SK-N-SH treated with all-trans-retinoic acid at 6 μM for 48 hours (cell line): ENCODE results near the gene ZNF552.
A peak's percentile ranks its signal among the peaks of the same experiment; 100 is the strongest.
"Not testable (repeated sequence)": the region's sequence is repeated elsewhere in the genome, so short reads cannot be mapped to it uniquely, and the experiment has no call there.

ENCODE experiments used
- ATAC-seq: fragments of 200-7000 bp; cut with Tn5 transposase; 3 replicates; pipeline ENCODE4 v1.9.1; 2020; ENCODE audit warnings: mild to moderate bottlenecking, moderate library complexity
- ARNTL ChIP-seq: fragments of 450-650 bp; formaldehyde crosslinking; IDR thresholded peaks from 2 replicates; pipeline ENCODE4 v1.5.0; 2020; ENCODE audit warnings: low read depth, mild to moderate bottlenecking, moderate library complexity, borderline replicate concordance
- BACH2 ChIP-seq: fragments of 250-450 bp; sonication (Bioruptor Pico); IDR thresholded peaks from 2 replicates; pipeline ENCODE4 v1.9.0; 2021; ENCODE audit warnings: mild to moderate bottlenecking, borderline replicate concordance
- CSDC2 ChIP-seq: fragments of 250-450 bp; sonication (Bioruptor Pico); IDR thresholded peaks from 2 replicates; pipeline ENCODE4 v1.5.0; 2020; ENCODE audit warnings: mild to moderate bottlenecking, moderate library complexity
- ESRRG ChIP-seq: fragments of 250-450 bp; sonication (Bioruptor Pico); IDR thresholded peaks from 2 replicates; pipeline ENCODE4 v1.6.1; 2021; ENCODE audit warnings: mild to moderate bottlenecking
- GLIS3 ChIP-seq: fragments of 250-450 bp; sonication (Bioruptor Pico); IDR thresholded peaks from 2 replicates; pipeline ENCODE4 v1.5.0; 2020; ENCODE audit warnings: mild to moderate bottlenecking, moderate library complexity
- ISL1 ChIP-seq: fragments of 250-450 bp; sonication (Bioruptor Pico); IDR thresholded peaks from 2 replicates; pipeline ENCODE4 v2.1.2; 2022; ENCODE audit warnings: mild to moderate bottlenecking, moderate library complexity
- OSR1 ChIP-seq: fragments of 250-450 bp; sonication (Bioruptor Pico); IDR thresholded peaks from 2 replicates; pipeline ENCODE4 v1.8.0; 2022; ENCODE audit warnings: moderate library complexity, mild to moderate bottlenecking, inconsistent platforms
- PPARA ChIP-seq: fragments of 250-450 bp; sonication (Bioruptor Pico); IDR thresholded peaks from 2 replicates; pipeline ENCODE4 v1.5.0; 2020; ENCODE audit warnings: mild to moderate bottlenecking, borderline replicate concordance
- RARB ChIP-seq: fragments of 250-450 bp; sonication (Bioruptor Pico); IDR thresholded peaks from 2 replicates; pipeline ENCODE4 v1.8.0; 2021; ENCODE audit warnings: mild to moderate bottlenecking, moderate library complexity
- SNAI2 ChIP-seq: fragments of 250-450 bp; sonication (Bioruptor Pico); IDR thresholded peaks from 2 replicates; pipeline ENCODE4 v1.5.0; 2020; ENCODE audit warnings: mild to moderate bottlenecking, moderate library complexity
- TCF4 ChIP-seq: fragments of 250-450 bp; sonication (Bioruptor Pico); IDR thresholded peaks from 2 replicates; pipeline ENCODE4 v1.8.0; 2021; ENCODE audit warnings: mild to moderate bottlenecking, moderate library complexity, borderline replicate concordance
- ZC3H10 ChIP-seq: fragments of 250-450 bp; sonication (Bioruptor Pico); IDR thresholded peaks from 2 replicates; pipeline ENCODE4 v1.5.1; 2021; ENCODE audit warnings: mild to moderate bottlenecking, moderate library complexity
- ZFP3 ChIP-seq: fragments of 250-450 bp; sonication (Bioruptor Pico); IDR thresholded peaks from 2 replicates; pipeline ENCODE4 v1.5.0; 2020; ENCODE audit warnings: mild to moderate bottlenecking, moderate library complexity
- ZFP30 ChIP-seq: fragments of 450-650 bp; formaldehyde crosslinking; IDR thresholded peaks from 2 replicates; pipeline ENCODE4 v1.5.0; 2022; ENCODE audit warnings: mild to moderate bottlenecking, moderate library complexity
- ZNF565 ChIP-seq: fragments of 450-650 bp; formaldehyde crosslinking; conservative IDR thresholded peaks from 2 replicates; pipeline ENCODE4 v1.5.0; 2020; ENCODE audit warnings: low read depth, mild to moderate bottlenecking, moderate library complexity
- ZNF70 ChIP-seq: fragments of 450-650 bp; formaldehyde crosslinking; IDR thresholded peaks from 2 replicates; pipeline ENCODE4 v1.5.0; 2020; ENCODE audit warnings: mild to moderate bottlenecking, moderate library complexity
- ZNF8 ChIP-seq: fragments of 450-650 bp; formaldehyde crosslinking; IDR thresholded peaks from 2 replicates; pipeline ENCODE4 v1.5.0; 2020; ENCODE audit warnings: mild to moderate bottlenecking, moderate library complexity
- TF ChIP-seq, protein P1 (sequence below): fragments of 250-450 bp; sonication (Bioruptor Pico); IDR thresholded peaks from 2 replicates; pipeline ENCODE4 v1.8.0; 2021; ENCODE audit warnings: low read depth, mild to moderate bottlenecking, moderate library complexity, borderline replicate concordance
- TF ChIP-seq, protein P2 (sequence below): fragments of 250-450 bp; sonication (Bioruptor Pico); IDR thresholded peaks from 2 replicates; pipeline ENCODE4 v1.8.0; 2020; ENCODE audit warnings: mild to moderate bottlenecking, moderate library complexity, borderline replicate concordance
- TF ChIP-seq, protein P3 (sequence below): fragments of 250-450 bp; sonication (Bioruptor Pico); IDR thresholded peaks from 2 replicates; pipeline ENCODE4 v1.5.1; 2020; ENCODE audit warnings: low read depth, mild to moderate bottlenecking, moderate library complexity
- TF ChIP-seq, protein P4 (sequence below): fragments of 250-450 bp; sonication (Bioruptor Pico); IDR thresholded peaks from 2 replicates; pipeline ENCODE4 v1.5.1; 2021; ENCODE audit warnings: mild to moderate bottlenecking, moderate library complexity

Gene ZNF552

DNA sequence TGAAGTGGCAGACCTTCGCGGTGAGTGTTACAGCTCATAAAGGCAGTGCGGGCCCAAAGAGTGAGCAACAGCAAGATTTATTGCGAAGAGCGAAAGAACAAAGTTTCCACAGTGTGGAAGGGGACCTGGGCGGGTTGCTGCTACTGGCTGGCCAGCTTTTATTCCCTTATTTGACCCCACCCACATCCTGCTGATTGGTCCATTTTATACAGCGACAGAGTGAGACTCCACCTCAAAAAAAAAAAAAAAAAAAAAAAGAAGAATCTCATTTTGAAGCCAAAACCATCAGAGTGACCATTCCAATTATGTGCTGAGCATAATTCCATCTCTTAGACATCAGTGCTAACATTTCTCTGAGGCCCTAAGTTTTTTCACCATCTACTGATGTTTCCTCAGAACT, 1.9 kb upstream of the ZNF552 start:
- ATAC-seq, result no peak
- TF ChIP-seq SNAI2 (CRISPR knock-in tag) (no peak), ZC3H10 (CRISPR knock-in tag) (no peak), ARNTL (CRISPR knock-in tag) (no peak), OSR1 (CRISPR knock-in tag) (no peak), TCF4 (CRISPR knock-in tag) (no peak)
- TF ChIP-seq, protein P1, sequence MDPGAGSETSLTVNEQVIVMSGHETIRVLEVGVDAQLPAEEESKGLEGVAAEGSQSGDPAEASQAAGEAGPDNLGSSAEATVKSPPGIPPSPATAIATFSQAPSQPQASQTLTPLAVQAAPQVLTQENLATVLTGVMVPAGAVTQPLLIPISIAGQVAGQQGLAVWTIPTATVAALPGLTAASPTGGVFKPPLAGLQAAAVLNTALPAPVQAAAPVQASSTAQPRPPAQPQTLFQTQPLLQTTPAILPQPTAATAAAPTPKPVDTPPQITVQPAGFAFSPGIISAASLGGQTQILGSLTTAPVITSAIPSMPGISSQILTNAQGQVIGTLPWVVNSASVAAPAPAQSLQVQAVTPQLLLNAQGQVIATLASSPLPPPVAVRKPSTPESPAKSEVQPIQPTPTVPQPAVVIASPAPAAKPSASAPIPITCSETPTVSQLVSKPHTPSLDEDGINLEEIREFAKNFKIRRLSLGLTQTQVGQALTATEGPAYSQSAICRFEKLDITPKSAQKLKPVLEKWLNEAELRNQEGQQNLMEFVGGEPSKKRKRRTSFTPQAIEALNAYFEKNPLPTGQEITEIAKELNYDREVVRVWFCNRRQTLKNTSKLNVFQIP (CRISPR knock-in tag), result no peak
- TF ChIP-seq, all 23 proteins: peak for 0

DNA sequence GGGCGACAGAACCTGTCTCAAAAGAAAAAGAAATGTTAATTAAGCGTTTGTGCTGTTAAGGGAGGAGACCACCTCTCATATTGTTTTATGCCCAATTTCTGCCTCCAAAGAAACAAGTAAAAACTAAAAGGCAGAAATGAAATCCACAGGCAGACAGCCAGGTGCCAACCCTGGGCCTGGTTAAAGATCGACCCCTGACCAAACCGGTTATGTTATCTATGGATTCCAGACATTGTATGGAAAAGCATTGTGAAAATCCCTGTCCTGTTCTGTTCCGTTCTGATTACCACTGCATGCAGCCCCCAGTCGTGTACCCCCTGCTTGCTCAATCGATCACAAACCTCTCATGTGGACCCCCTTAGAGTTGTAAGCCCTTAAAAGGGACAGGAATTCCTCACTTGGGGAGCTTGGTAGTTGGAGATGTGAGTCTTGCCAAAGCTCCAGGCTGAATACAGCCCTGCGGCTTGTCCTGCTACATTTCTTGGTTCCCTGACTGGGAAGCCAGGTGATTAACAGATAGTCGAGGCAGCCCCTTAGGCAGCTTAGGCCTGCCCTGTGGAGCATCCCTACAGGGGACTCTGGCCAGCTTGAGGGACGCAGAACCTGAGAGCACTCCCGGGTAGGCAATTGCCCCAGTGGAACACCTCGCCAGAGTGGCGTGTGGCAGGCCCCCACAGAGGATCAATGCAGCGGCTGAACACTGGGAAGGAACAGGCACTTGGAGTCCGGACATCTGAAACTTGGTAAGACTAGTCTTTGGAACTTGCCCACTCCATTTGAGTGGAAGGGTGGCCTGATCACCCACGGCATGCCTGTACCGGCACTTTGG, 748 bp upstream of the ZNF552 start:
- no peak for TF ChIP-seq PPARA
- TF ChIP-seq ZC3H10 (CRISPR knock-in tag), result no peak
- ATAC-seq, result no peak

DNA sequence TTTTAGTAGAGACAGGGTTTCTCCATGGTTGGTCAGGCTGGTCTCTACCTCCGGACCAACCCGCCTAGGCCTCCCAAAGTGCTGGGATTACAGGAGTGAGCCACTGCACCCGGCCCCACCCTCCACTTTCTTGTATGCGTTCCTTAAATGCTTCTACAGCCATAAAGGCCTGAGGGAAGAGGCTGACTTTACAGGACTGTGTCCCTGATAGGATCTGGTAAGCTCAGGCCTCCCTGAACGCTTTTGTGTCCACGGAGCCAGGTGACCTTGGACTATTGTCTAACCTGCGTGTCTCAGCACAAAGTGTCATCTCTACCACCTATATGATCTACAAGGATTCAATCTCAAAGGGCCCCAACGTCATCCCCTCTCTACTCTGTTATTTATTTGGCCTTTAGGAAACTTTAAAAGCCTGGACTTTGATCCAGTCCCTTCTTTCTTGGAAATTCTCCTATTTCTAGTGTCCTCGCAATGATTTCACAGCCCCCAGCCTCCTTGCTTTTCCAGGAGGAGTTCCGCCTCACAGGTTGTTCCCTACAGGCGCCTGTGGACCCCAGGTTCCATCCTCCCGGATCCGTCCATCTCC, 701 bp downstream of the ZNF552 start:
- no peak for TF ChIP-seq ISL1 (CRISPR knock-in tag)
- no peak for TF ChIP-seq ZC3H10 (CRISPR knock-in tag)
- no peak for TF ChIP-seq CSDC2 (CRISPR knock-in tag)
- TF ChIP-seq ZFP30 (CRISPR knock-in tag), result no peak
- TF ChIP-seq, protein P2, sequence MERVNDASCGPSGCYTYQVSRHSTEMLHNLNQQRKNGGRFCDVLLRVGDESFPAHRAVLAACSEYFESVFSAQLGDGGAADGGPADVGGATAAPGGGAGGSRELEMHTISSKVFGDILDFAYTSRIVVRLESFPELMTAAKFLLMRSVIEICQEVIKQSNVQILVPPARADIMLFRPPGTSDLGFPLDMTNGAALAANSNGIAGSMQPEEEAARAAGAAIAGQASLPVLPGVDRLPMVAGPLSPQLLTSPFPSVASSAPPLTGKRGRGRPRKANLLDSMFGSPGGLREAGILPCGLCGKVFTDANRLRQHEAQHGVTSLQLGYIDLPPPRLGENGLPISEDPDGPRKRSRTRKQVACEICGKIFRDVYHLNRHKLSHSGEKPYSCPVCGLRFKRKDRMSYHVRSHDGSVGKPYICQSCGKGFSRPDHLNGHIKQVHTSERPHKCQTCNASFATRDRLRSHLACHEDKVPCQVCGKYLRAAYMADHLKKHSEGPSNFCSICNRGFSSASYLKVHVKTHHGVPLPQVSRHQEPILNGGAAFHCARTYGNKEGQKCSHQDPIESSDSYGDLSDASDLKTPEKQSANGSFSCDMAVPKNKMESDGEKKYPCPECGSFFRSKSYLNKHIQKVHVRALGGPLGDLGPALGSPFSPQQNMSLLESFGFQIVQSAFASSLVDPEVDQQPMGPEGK (CRISPR knock-in tag), result no peak
- TF ChIP-seq TCF4 (CRISPR knock-in tag), result no peak
- TF ChIP-seq ZFP3 (CRISPR knock-in tag), result no peak
- TF ChIP-seq, protein P3, sequence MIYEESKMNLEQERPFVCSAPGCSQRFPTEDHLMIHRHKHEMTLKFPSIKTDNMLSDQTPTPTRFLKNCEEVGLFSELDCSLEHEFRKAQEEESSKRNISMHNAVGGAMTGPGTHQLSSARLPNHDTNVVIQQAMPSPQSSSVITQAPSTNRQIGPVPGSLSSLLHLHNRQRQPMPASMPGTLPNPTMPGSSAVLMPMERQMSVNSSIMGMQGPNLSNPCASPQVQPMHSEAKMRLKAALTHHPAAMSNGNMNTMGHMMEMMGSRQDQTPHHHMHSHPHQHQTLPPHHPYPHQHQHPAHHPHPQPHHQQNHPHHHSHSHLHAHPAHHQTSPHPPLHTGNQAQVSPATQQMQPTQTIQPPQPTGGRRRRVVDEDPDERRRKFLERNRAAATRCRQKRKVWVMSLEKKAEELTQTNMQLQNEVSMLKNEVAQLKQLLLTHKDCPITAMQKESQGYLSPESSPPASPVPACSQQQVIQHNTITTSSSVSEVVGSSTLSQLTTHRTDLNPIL (CRISPR knock-in tag), result no peak
- TF ChIP-seq ZNF8 (CRISPR knock-in tag), result no peak
- TF ChIP-seq, protein P4, sequence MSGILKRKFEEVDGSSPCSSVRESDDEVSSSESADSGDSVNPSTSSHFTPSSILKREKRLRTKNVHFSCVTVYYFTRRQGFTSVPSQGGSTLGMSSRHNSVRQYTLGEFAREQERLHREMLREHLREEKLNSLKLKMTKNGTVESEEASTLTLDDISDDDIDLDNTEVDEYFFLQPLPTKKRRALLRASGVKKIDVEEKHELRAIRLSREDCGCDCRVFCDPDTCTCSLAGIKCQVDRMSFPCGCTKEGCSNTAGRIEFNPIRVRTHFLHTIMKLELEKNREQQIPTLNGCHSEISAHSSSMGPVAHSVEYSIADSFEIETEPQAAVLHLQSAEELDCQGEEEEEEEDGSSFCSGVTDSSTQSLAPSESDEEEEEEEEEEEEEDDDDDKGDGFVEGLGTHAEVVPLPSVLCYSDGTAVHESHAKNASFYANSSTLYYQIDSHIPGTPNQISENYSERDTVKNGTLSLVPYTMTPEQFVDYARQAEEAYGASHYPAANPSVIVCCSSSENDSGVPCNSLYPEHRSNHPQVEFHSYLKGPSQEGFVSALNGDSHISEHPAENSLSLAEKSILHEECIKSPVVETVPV (CRISPR knock-in tag), result no peak
- no peak for TF ChIP-seq ZNF565 (CRISPR knock-in tag)
- no peak for TF ChIP-seq ESRRG (CRISPR knock-in tag)
- no peak for TF ChIP-seq GLIS3
- TF ChIP-seq, protein P1 (CRISPR knock-in tag), result no peak
- TF ChIP-seq RARB (CRISPR knock-in tag), result no peak
- no peak for TF ChIP-seq OSR1 (CRISPR knock-in tag)
- TF ChIP-seq SNAI2 (CRISPR knock-in tag), result no peak
- no peak for TF ChIP-seq ZNF70 (CRISPR knock-in tag)
- TF ChIP-seq ARNTL (CRISPR knock-in tag), result no peak
- no peak for TF ChIP-seq BACH2 (CRISPR knock-in tag)
- ATAC-seq, result peak; percentile 5; the same call in 2 of the 3 replicates

DNA sequence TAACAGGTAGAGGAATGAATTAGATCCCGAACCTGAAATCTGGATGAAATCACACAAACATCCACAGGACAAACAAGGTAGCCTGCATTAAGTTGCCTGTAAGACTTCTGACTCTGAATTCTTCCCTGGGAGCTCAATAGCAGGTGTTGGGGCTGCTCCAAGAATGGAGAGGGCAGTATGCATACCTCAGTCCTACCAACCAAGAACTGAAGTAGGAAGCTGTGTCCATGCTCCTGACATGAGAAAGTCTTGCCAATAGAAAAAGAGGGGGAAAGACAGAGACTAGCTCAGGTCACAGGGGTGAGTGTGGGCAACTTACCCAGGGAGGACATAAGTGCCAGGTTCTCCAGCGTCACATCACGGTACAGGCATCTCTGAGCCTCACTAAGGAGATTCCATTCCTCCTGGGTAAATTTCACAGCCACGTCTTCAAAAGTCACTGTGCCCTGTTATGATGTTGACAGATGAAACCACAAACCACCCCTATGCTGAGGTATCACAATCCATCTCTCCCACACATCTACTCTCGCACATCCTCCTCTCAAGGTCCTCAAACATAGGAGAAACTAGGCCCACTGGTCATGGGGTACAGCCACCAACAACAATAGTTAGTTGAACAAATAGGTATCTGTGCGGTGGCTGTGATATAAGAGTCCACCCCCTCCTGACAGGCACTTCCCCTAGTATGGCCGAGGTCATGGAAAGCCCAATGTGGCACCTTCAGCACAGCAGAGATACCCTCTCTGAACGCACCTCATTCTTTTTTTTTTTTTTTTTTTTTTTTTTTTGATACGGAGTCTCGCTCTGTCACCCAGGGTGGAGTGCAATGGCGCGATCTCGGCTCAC, 1.5 kb downstream of the ZNF552 start:
- ATAC-seq, result not testable (repeated sequence)
